H1 (cell line): ENCODE results near the gene KDELR1. TPM values are rescaled to one million over a fixed set of nuclear protein-coding genes. Genes with fewer than 3 reads are reported as not detected.

Experiments
- CTCF ChIA-PET: fragments of 300-600 bp; sonication (Branson Sonifier 250); formaldehyde crosslinking; loops from one replicate; lab custom pipeline; 2021; ENCODE audit not compliant: partially characterized antibody; lab: Charles Lee
- POLR2A ChIA-PET: fragments of 300-600 bp; sonication (Branson Sonifier 250); formaldehyde crosslinking; loops from one replicate; lab custom pipeline; 2021; ENCODE audit warnings: inconsistent platforms; ENCODE audit not compliant: partially characterized antibody; lab: Charles Lee
- DNase-seq, 2 experiments: peaks; one replicate each; pipeline versions ENCODE4 v3.0.0 to v3.0.0-alpha.2; 2010 to 2022; ENCODE audit warnings: low spot score in 2 of 2, low read depth in 1 of 2, mixed read lengths in 1 of 2
- FAIRE-seq: peaks from 2 replicates; lab custom pipeline; 2011; peaks lifted over from hg19 to GRCh38; lab: Jason Lieb, UNC
- H2AFZ ChIP-seq: 2 replicates; pipeline ENCODE4 v1.8.1; 2012; ENCODE audit warnings: low read length, inconsistent platforms
- H2AK5ac ChIP-seq: 2 replicates; pipeline ENCODE4 v1.6.1; 2013; ENCODE audit warnings: low read depth, low read length
- H2BK120ac ChIP-seq: replicated peaks from 2 replicates; pipeline ENCODE3; 2013; ENCODE audit warnings: low read depth, low read length, inconsistent platforms
- H2BK12ac ChIP-seq: 2 replicates; pipeline ENCODE4 v1.6.1; 2013; ENCODE audit warnings: low read depth, low read length
- H2BK15ac ChIP-seq: 2 replicates; pipeline ENCODE4 v1.6.1; 2013; ENCODE audit warnings: low read length
- H2BK20ac ChIP-seq: 2 replicates; pipeline ENCODE4 v1.6.1; 2013; ENCODE audit warnings: low read length
- H2BK5ac ChIP-seq: 2 replicates; pipeline ENCODE4 v1.6.1; 2013; ENCODE audit warnings: low read depth, low read length
- H3K14ac ChIP-seq: 2 replicates; pipeline ENCODE4 v1.6.1; 2013; ENCODE audit warnings: inconsistent platforms; ENCODE audit not compliant: insufficient read length
- H3K18ac ChIP-seq: 2 replicates; pipeline ENCODE4 v1.6.1; 2013; ENCODE audit warnings: low read length; ENCODE audit errors: extremely low read depth
- H3K23ac ChIP-seq: 2 replicates; pipeline ENCODE4 v1.6.1; 2013; ENCODE audit warnings: inconsistent platforms; ENCODE audit not compliant: insufficient read length
- H3K23me2 ChIP-seq: 2 replicates; pipeline ENCODE4 v1.6.1; 2013; ENCODE audit warnings: low read depth, low read length
- H3K27ac ChIP-seq: 2 replicates; pipeline ENCODE4 v1.6.1; 2011; ENCODE audit warnings: low read depth, low read length, inconsistent platforms
- H3K27me3 ChIP-seq, 4 experiments: replicated peaks in 1 of 4; 1 replicate in 1 of 4; 2 replicates in 3 of 4; pipeline versions ENCODE4 v1.6.1 to v1.8.1; 2011 to 2013; ENCODE audit warnings: low read length in 3 of 4, mild to moderate bottlenecking in 3 of 4, inconsistent platforms in 2 of 4, mixed read lengths in 2 of 4, moderate library complexity in 1 of 4; ENCODE audit not compliant: control insufficient read depth in 3 of 4, insufficient read depth in 3 of 4; ENCODE audit errors: extremely low read depth in 1 of 4
- H3K36me3 ChIP-seq, 4 experiments: 2 replicates each; pipeline versions ENCODE4 v1.6.1 to v1.8.1; 2011 to 2013; ENCODE audit warnings: mild to moderate bottlenecking in 4 of 4, low read length in 3 of 4, moderate library complexity in 2 of 4, control low read depth in 1 of 4, inconsistent platforms in 1 of 4; ENCODE audit not compliant: insufficient read depth in 4 of 4, control insufficient read depth in 2 of 4
- H3K4ac ChIP-seq: replicated peaks from 2 replicates; pipeline ENCODE3; 2013; ENCODE audit warnings: low read length, low read depth, mixed read lengths, inconsistent platforms; ENCODE audit not compliant: insufficient read length
- H3K4me1 ChIP-seq, 4 experiments: replicated peaks in 1 of 4; 1 replicate in 1 of 4; 2 replicates in 3 of 4; pipeline versions ENCODE4 v1.6.1 to v1.8.1; 2011 to 2013; ENCODE audit warnings: low read length in 3 of 4, inconsistent platforms in 2 of 4, mixed read lengths in 1 of 4; ENCODE audit not compliant: insufficient read depth in 4 of 4, control insufficient read depth in 3 of 4
- H3K4me2 ChIP-seq, 2 experiments: 2 replicates each; pipeline versions ENCODE4 v1.6.1 to v1.8.1; 2011 to 2013; ENCODE audit warnings: low read depth in 2 of 2, low read length in 2 of 2, control low read depth in 1 of 2, inconsistent platforms in 1 of 2, mild to moderate bottlenecking in 1 of 2; ENCODE audit not compliant: insufficient read depth in 1 of 2
- H3K4me3 ChIP-seq, 4 experiments: fragments of 200-600, 300-600 bp in 1 of 4; sonication (generic), shearing (Covaris generic), sonication (Bioruptor Twin) in 1 of 4; 2 replicates each; pipeline versions ENCODE4 v1.5.1 to v1.8.1; 2011 to 2016; ENCODE audit warnings: low read length in 4 of 4, low read depth in 3 of 4, control low read depth in 2 of 4, inconsistent platforms in 2 of 4, mild to moderate bottlenecking in 2 of 4, mixed read lengths in 1 of 4, moderate library complexity in 1 of 4; ENCODE audit not compliant: insufficient read depth in 2 of 4; ENCODE audit errors: extremely low read depth in 1 of 4
- H3K56ac ChIP-seq: replicated peaks from 2 replicates; pipeline ENCODE3; 2013; ENCODE audit warnings: low read depth, mild to moderate bottlenecking, mixed read lengths, low read length, inconsistent platforms; ENCODE audit not compliant: insufficient read length
- H3K79me1 ChIP-seq: 2 replicates; pipeline ENCODE4 v1.6.1; 2013; ENCODE audit warnings: low read depth, low read length, control low read depth
- H3K79me2 ChIP-seq, 2 experiments: 2 replicates each; pipeline versions ENCODE4 v1.6.1 to v1.8.1; 2012 to 2013; ENCODE audit warnings: low read length in 2 of 2, mild to moderate bottlenecking in 2 of 2, inconsistent platforms in 1 of 2; ENCODE audit not compliant: insufficient read depth in 2 of 2, control insufficient read depth in 1 of 2
- H3K9ac ChIP-seq, 4 experiments: replicated peaks in 1 of 4; 1 replicate in 1 of 4; 2 replicates in 3 of 4; pipeline versions ENCODE4 v1.6.1 to v1.8.1; 2011 to 2013; ENCODE audit warnings: low read depth in 3 of 4, low read length in 3 of 4, control low read depth in 2 of 4, mild to moderate bottlenecking in 2 of 4, moderate library complexity in 2 of 4, inconsistent platforms in 1 of 4; ENCODE audit errors: extremely low read depth in 1 of 4
- H3K9me3 ChIP-seq, 2 experiments: 2 replicates each; pipeline versions ENCODE4 v1.6.1 to v1.8.1; 2012 to 2013; ENCODE audit warnings: mild to moderate bottlenecking in 2 of 2, moderate library complexity in 2 of 2, control low read depth in 1 of 2, inconsistent platforms in 1 of 2, low read depth in 1 of 2, low read length in 1 of 2, mixed read lengths in 1 of 2; ENCODE audit not compliant: insufficient read depth in 2 of 2
- H4K20me1 ChIP-seq, 2 experiments: replicated peaks in 1 of 2; 2 replicates each; pipeline versions ENCODE3 to v1.8.1; 2011 to 2013; ENCODE audit warnings: inconsistent platforms in 2 of 2, low read length in 2 of 2, mild to moderate bottlenecking in 1 of 2; ENCODE audit not compliant: insufficient read depth in 2 of 2, control insufficient read depth in 1 of 2
- H4K5ac ChIP-seq: 2 replicates; pipeline ENCODE4 v1.6.1; 2013; ENCODE audit warnings: low read length, low read depth, mixed read lengths, inconsistent platforms; ENCODE audit not compliant: insufficient read length
- H4K8ac ChIP-seq: 2 replicates; pipeline ENCODE4 v1.8.0; 2013; ENCODE audit warnings: mild to moderate bottlenecking, moderate library complexity, low read length, inconsistent platforms; ENCODE audit not compliant: insufficient read depth; ENCODE audit errors: extremely low read depth
- H4K91ac ChIP-seq: replicated peaks from 2 replicates; pipeline ENCODE3; 2013; ENCODE audit warnings: low read length, mixed read lengths, inconsistent platforms; ENCODE audit not compliant: insufficient read length
- GABPA ChIP-seq: IDR thresholded peaks from 2 replicates; pipeline ENCODE4 v1.6.1; 2011; ENCODE audit warnings: mild to moderate bottlenecking, low read length, moderate library complexity, borderline replicate concordance; ENCODE audit not compliant: insufficient read depth
- JUN ChIP-seq: IDR thresholded peaks from 2 replicates; pipeline ENCODE4 v1.6.1; 2011; ENCODE audit warnings: low read depth, mild to moderate bottlenecking, improper control_type of control experiment, low read length
- RAD21 ChIP-seq, 2 experiments: IDR thresholded peaks in 1 of 2; conservative IDR thresholded peaks in 1 of 2; 2 replicates each; pipeline ENCODE4 v1.6.1; 2011; ENCODE audit warnings: low read depth in 2 of 2, low read length in 2 of 2, improper control_type of control experiment in 1 of 2, inconsistent platforms in 1 of 2, mild to moderate bottlenecking in 1 of 2, moderate library complexity in 1 of 2
- RFX5 ChIP-seq: IDR thresholded peaks from 2 replicates; pipeline ENCODE4 v1.6.1; 2011; ENCODE audit warnings: low read depth, low read length, improper control_type of control experiment, borderline replicate concordance
- SIRT6 ChIP-seq: IDR thresholded peaks from one replicate; pipeline ENCODE4 v1.7.1; 2012; ENCODE audit warnings: low read length, inconsistent platforms
- SP4 ChIP-seq: IDR thresholded peaks from 2 replicates; pipeline ENCODE4 v1.6.1; 2012; ENCODE audit warnings: low read length, inconsistent platforms
- SRF ChIP-seq: IDR thresholded peaks from 2 replicates; pipeline ENCODE4 v1.6.1; 2011; ENCODE audit warnings: mild to moderate bottlenecking, low read depth, low read length, moderate library complexity
- TEAD4 ChIP-seq: IDR thresholded peaks from 2 replicates; pipeline ENCODE4 v1.6.1; 2012; ENCODE audit warnings: low read depth, low read length, inconsistent platforms, mixed read lengths
- WGBS, 2 experiments: shearing (Covaris generic) in 1 of 2; methylation state at CpG; one replicate each; pipeline versions ENCODE4 v1.1.6 to v1.1.7; 2013 to 2015; ENCODE audit warnings: low lambda C conversion rate in 2 of 2, mixed read lengths in 2 of 2, inconsistent platforms in 1 of 2, low coverage in 1 of 2, missing lambda C conversion rate in 1 of 2; ENCODE audit not compliant: insufficient replicate concordance in 2 of 2, insufficient coverage in 1 of 2, insufficient read length in 1 of 2; ENCODE audit errors: extremely low coverage in 1 of 2, missing lambda C conversion rate in 1 of 2; 5-methylcytosine and 5-hydroxymethylcytosine counted together
- polyA plus RNA-seq, 7 experiments: library from polyadenylated mRNA; depleted of rRNA in 3 of 7; stranded (reverse) in 5 of 7; unstranded in 2 of 7; fragments of >200 nt in 5 of 7; fragments of 200-250 nt in 2 of 7; gene quantifications; 1 replicate in 5 of 7; 2 replicates in 1 of 7; 4 replicates in 1 of 7; pipeline versions ENCODE4 v1.2.1 to v1.2.3, GENCODE V29; 2011 to 2013; ENCODE audit warnings: missing spikeins in 2 of 7, mixed read lengths in 2 of 7
- total RNA-seq: library from RNA; stranded (reverse); fragmentation: NEBNext Ultra II Directional; extraction: Animal tissue kit (Norgen Biotek cat#: 25700); gene quantifications from 2 replicates; pipeline ENCODE4 v1.2.1, GENCODE V29; 2021
- TF ChIP-seq, protein P1 (sequence below), 3 experiments: IDR thresholded peaks; 1 replicate in 2 of 3; 2 replicates in 1 of 3; pipeline versions ENCODE4 v1.5.1 to v1.6.1; 2011; ENCODE audit warnings: low read length in 3 of 3, mild to moderate bottlenecking in 3 of 3, inconsistent platforms in 2 of 3, low read depth in 1 of 3, moderate library complexity in 1 of 3; ENCODE audit not compliant: insufficient read depth in 1 of 3; ENCODE audit errors: control extremely low read depth in 1 of 3

Gene KDELR1
- total and polyA plus RNA-seq, 2 of the 8 experiments (the other 6 are each of a cell fraction or from before 2014, with no cell fraction given) = 225 to 231 TPM

GRCh38 chr19:48381178-48381950, 10.0 kb downstream of the KDELR1 start:
- DNase-seq (no peak), FAIRE-seq (no peak)
- Histone ChIP-seq H4K5ac (no peak overlapping the region), H2BK20ac (no peak overlapping the region), H3K23me2 (no peaks in the 10 kb centered on the region), H2BK120ac (no peak overlapping the region), H3K4me3 (no peak overlapping the region), H3K27ac (no peak overlapping the region), H2AK5ac (no peak overlapping the region), H4K91ac (no peak overlapping the region), H3K79me1 (no peaks in the 10 kb centered on the region), H3K14ac (no peak overlapping the region), H3K9me3 (no peaks in the 10 kb centered on the region), H3K4me1 (no peaks in the 10 kb centered on the region), H3K27me3 (no peaks in the 10 kb centered on the region), H3K4me2 (no peak overlapping the region), H2BK5ac (no peak overlapping the region), H2AFZ (no peak overlapping the region), H3K79me2 (no peaks in the 10 kb centered on the region), H3K9ac (no peak overlapping the region), H3K18ac (no peak overlapping the region), H4K8ac (no peak overlapping the region), H2BK15ac (no peak overlapping the region), H3K23ac (no peak overlapping the region), H4K20me1 (peaks cover 0 to 5% of the 10 kb centered on the region in 2 experiments), H3K4ac (no peak overlapping the region), H3K56ac (no peak overlapping the region), H3K36me3 (peaks cover 4 to 39% (median 29%) of the 10 kb centered on the region in 4 experiments; a peak in 7 of 8 replicates), H2BK12ac (no peak overlapping the region)
- WGBS, 2 experiments = 93% methylated on average over 11 of the region's 11 CpGs; no CpG with 5 or more reads in 1 of the 2 experiments
- POLR2A ChIA-PET = interaction anchor here (0.7 to 1.8 kb wide), 5 partner anchors 13 to 94 kb away, joined by 3 to 9 read pairs (median 4); partner anchors contain the start of genes SYNGR4 and TMEM143
- CTCF ChIA-PET = interaction anchor here (0.7 to 3.1 kb wide), 11 partner anchors 9 to 191 kb away, joined by 3 to 25 read pairs (median 3); partner anchors contain the start of genes GRIN2D and KDELR1
- no peak for TF ChIP-seq RFX5
- no peak for TF ChIP-seq SRF
- TF ChIP-seq SIRT6 = no peak
- TF ChIP-seq SP4 = no peak
- TF ChIP-seq JUN = no peak
- TF ChIP-seq TEAD4 = no peak
- TF ChIP-seq, protein P1, sequence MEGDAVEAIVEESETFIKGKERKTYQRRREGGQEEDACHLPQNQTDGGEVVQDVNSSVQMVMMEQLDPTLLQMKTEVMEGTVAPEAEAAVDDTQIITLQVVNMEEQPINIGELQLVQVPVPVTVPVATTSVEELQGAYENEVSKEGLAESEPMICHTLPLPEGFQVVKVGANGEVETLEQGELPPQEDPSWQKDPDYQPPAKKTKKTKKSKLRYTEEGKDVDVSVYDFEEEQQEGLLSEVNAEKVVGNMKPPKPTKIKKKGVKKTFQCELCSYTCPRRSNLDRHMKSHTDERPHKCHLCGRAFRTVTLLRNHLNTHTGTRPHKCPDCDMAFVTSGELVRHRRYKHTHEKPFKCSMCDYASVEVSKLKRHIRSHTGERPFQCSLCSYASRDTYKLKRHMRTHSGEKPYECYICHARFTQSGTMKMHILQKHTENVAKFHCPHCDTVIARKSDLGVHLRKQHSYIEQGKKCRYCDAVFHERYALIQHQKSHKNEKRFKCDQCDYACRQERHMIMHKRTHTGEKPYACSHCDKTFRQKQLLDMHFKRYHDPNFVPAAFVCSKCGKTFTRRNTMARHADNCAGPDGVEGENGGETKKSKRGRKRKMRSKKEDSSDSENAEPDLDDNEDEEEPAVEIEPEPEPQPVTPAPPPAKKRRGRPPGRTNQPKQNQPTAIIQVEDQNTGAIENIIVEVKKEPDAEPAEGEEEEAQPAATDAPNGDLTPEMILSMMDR (IDR thresholded peaks at IDR 0.05; ENCODE audit: control extremely low read depth in 1 of 3, insufficient read depth in 1 of 3, low read depth in 1 of 3, low read length in 3 of 3) = peak; percentile 14 to 44 (median 21); a peak in 3 of 4 replicates
- peak; percentile 13 to 30; a peak in 2 of 4 replicates for TF ChIP-seq RAD21 (IDR thresholded peaks at IDR 0.05 in 1 of 2, conservative IDR thresholded peaks at IDR 0.05 in 1 of 2; ENCODE audit: low read depth in 2 of 2, low read length in 2 of 2)
- no peak for TF ChIP-seq GABPA
